Activated naive CD8-positive, alpha-beta T cell treated with anti-CD3 and anti-CD28 coated beads, Interleukin-2, amount 50 U/mL, for 24 hours (primary cell): ENCODE measurements around the gene BLACAT1.
A peak's percentile ranks its signal among the peaks of the same experiment; 100 is the strongest.

Experiments
- ATAC-seq: fragments of 150-1000 bp; cut with Tn5 transposase; one replicate; pipeline ENCODE4 v1.10.0; 2021
- DNase-seq: peaks from one replicate; pipeline ENCODE4 v3.0.0; 2021
- H3K27ac Mint-ChIP-seq: one replicate; pipeline ENCODE4 v1.8.0; 2021; ENCODE audit warnings: mild to moderate bottlenecking, mixed read lengths
- H3K27me3 Mint-ChIP-seq: one replicate; pipeline ENCODE4 v1.8.0; 2021; ENCODE audit warnings: mixed read lengths
- H3K36me3 Mint-ChIP-seq: one replicate; pipeline ENCODE4 v1.8.0; 2021; ENCODE audit warnings: low read depth, mixed read lengths
- H3K4me1 Mint-ChIP-seq: one replicate; pipeline ENCODE4 v1.8.0; 2021; ENCODE audit warnings: mixed read lengths
- H3K4me3 Mint-ChIP-seq: one replicate; pipeline ENCODE4 v1.8.0; 2021; ENCODE audit warnings: mild to moderate bottlenecking, moderate library complexity, mixed read lengths
- H3K9me3 Mint-ChIP-seq: one replicate; pipeline ENCODE4 v1.8.0; 2021; ENCODE audit warnings: mixed read lengths

BLACAT1 gene

DNA sequence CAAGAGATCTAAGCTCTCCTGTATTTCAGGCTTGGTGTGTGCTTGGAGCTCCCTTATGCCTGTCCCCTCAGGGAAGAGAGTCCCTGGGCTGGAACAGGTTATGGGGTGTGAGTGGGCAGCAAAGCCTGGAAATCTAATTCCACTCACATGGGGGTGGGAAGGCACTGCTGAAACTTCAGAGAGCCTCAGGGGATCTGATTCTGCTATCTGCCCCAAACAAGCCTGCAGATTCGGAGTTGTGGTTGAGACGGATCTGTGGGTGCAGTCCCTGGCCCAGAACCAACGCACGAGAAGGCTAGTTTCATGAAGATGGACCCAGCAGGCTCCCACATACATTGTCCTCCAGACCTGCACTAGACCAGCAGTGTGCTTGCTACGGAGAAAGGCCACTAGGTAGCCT is 2.9 kb downstream of the BLACAT1 start:
- ATAC-seq: no peak
- Mint-ChIP-seq H3K27me3 (peaks cover 58% of the 10 kb centered on the region), H3K27ac (no peak overlapping the region), H3K9me3 (no peaks in the 10 kb centered on the region), H3K36me3 (no peaks in the 10 kb centered on the region), H3K4me3 (no peak overlapping the region), H3K4me1 (peaks cover 16% of the 10 kb centered on the region)
- DNase-seq: no peak

DNA sequence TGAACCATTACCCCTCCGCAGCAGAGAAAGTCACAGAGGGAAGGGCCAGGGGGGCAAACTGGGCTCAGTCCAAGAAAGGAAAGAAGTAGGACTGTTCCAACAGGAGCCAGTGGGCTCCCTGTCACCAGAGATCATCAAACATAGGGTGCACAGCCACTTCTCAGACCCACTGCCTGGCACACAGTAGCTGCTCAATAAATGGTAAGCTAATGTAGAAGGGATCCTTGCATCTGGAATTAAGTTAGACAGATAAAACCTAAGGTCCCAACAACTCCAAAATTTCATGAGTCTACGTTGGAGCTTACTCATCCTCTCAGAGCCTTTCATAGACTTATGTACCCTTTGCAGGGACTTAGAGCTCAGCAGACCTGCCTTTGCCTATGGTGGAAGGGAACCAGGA is 3.5 kb downstream of the BLACAT1 start:
- peaks cover 52% of the 10 kb centered on the region for H3K27me3 Mint-ChIP-seq
- no peak overlapping the region for H3K27ac Mint-ChIP-seq
- no peaks in the 10 kb centered on the region for H3K9me3 Mint-ChIP-seq

DNA sequence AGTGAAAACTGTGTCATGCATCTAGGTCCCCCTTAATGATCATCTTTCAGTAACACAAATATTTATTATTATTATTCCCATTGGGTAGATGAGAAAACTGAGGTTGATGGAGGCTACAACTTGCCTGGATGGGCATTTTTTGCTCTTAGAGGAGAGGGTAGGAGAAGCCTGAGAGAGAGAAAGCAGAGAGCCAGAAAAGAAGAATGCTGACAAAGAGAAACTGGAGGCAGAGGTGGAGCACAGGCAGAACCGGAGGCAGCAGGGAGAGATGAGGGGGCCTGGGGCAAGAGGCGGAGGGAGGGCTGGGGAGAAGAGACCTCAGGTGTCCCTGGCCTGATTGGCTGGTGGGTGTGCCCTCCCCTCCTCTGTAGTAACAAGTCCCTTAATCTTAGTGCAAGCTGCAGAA is 4.1 kb downstream of the BLACAT1 start:
- ATAC-seq (no peak), DNase-seq (no peak)
- Mint-ChIP-seq H3K4me1 (peaks cover 13% of the 10 kb centered on the region), H3K4me3 (no peak overlapping the region), H3K27ac (no peak overlapping the region), H3K9me3 (no peaks in the 10 kb centered on the region), H3K27me3 (peaks cover 52% of the 10 kb centered on the region), H3K36me3 (no peaks in the 10 kb centered on the region)

More for the DNA sequence above, 3.5 kb downstream of the BLACAT1 start:
- no peaks in the 10 kb centered on the region for H3K36me3 Mint-ChIP-seq
- peaks cover 13% of the 10 kb centered on the region for H3K4me1 Mint-ChIP-seq
- DNase-seq (no peak), ATAC-seq (no peak)
- H3K4me3 Mint-ChIP-seq: no peak overlapping the region

DNA sequence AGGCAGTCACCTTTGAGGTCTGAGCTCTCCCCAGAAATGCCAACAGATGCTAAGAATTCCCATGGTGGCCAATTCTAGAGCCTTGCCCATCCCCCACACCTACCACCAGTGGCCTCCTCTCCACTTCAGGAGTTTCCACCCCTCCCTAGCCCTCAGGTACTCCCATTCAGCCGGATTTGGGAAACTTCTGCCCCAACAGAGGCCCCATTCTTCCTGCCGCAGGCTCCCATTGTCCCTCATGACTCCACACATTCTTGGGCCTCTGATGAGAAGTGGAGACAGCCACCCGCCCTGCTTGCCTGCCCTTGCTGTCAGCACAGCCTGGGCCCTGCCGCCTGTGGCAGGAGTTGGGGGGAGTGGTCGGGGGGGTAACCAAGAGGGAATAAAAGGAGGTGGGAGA is 4.6 kb downstream of the BLACAT1 start:
- peaks cover 10% of the 10 kb centered on the region for H3K4me1 Mint-ChIP-seq
- no peak overlapping the region for H3K4me3 Mint-ChIP-seq
- H3K36me3 Mint-ChIP-seq: no peaks in the 10 kb centered on the region
- no peaks in the 10 kb centered on the region for H3K9me3 Mint-ChIP-seq
- peaks cover 47% of the 10 kb centered on the region for H3K27me3 Mint-ChIP-seq
- H3K27ac Mint-ChIP-seq: no peak overlapping the region
- DNase-seq (no peak), ATAC-seq (no peak)

DNA sequence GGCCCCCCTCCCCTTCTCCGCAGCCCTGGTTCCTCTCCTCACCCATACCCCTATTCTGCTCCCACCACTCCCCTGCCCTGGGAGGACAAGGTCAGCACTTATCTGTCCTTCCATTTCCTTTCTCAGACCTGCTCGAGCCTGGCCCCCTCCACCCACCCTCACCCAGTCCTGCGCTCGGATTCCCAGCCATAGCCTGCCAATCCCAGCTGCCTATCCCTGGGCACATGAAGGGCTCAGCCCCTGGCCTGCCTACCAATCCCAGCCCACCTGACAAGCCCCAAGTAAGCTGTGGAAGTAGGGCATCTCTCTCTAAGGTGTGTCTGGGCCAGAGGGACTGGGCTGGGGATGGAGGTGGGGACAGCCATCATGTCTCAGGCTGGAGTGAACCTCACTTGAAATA is 5.4 kb downstream of the BLACAT1 start:
- Mint-ChIP-seq H3K9me3 (no peaks in the 10 kb centered on the region), H3K36me3 (no peaks in the 10 kb centered on the region), H3K4me1 (peaks cover 5% of the 10 kb centered on the region), H3K27me3 (peaks cover 42% of the 10 kb centered on the region), H3K4me3 (no peak overlapping the region), H3K27ac (no peak overlapping the region)
- DNase-seq: no peak
- ATAC-seq: no peak

- Mint-ChIP-seq H3K4me1 (peaks cover 5% of the 10 kb centered on the region), H3K4me3 (no peak overlapping the region), H3K27me3 (peaks cover 40% of the 10 kb centered on the region), H3K9me3 (no peaks in the 10 kb centered on the region), H3K36me3 (no peaks in the 10 kb centered on the region), H3K27ac (peak overlapping the region; percentile 11)
- ATAC-seq (peak; percentile 66), DNase-seq (peak; percentile 27)
Measured at GRCh38 chr1:205449750-205450443, 5.9 kb downstream of the BLACAT1 start.

DNA sequence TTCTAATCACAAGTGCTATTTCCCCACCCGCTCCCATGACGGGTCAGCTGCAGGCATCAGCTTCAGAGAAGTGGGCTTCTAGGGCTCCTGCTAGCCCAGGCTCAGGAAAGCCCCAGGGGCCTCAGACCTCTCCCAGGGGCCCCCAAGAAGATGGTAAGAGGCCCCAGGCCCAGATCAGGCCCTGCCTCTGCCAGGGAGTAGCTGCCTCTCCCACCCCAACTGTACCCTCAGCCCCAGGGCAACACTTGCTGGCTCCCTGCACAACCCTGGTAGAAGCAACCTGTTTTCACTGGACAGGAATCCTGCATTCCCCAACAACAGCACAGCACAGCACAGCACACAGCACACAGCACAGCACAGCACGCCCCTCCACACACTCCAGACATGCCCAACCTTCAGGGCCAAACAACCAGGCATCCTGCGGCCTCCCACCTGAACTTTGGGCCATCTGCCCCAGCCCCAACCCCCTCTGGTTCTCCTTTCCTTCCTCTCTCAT is 6.5 kb downstream of the BLACAT1 start:
- Mint-ChIP-seq H3K4me1 (peaks cover 5% of the 10 kb centered on the region), H3K9me3 (no peaks in the 10 kb centered on the region), H3K4me3 (no peak overlapping the region), H3K27me3 (peaks cover 34% of the 10 kb centered on the region), H3K27ac (peak overlapping the region; percentile 11), H3K36me3 (no peaks in the 10 kb centered on the region)
- DNase-seq: no peak
- ATAC-seq: no peak

DNA sequence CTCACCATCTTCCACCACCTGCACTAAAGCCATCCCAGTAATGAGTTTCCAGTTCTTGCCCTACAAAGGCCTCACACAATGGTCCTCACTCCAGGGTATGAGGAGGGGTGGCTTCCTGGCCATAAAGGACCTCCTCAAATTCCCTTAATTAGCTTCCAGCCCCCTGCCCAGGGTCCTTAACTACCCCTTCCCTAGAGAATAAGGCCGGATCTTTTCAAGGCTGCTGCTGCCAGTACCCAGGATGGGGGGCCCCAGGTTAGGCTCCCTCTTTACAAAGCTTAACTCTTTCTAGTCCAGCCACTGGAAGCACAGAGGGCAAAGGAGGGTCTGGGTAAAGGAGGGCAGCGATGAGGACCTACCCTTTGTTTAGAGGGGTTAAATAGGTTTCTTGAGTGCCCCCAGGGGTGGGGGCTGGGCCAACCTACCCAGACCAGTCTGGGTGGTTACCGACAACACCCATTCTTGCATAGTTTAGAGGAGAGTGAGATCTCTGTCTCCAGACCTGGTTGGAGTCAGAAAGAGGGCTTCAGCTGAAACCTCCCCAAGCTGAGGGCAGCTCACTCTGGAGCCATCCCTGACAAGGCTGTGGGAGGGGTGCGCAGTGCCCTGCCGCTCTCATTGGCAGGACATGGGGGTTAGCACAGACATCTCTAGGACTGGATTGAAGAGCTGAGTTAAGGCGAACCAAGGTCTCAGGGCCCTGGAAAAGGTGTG is 7.1 kb downstream of the BLACAT1 start:
- Mint-ChIP-seq H3K4me3 (no peak overlapping the region), H3K4me1 (peaks cover 5% of the 10 kb centered on the region), H3K27me3 (peaks cover 28% of the 10 kb centered on the region), H3K9me3 (no peaks in the 10 kb centered on the region), H3K36me3 (no peaks in the 10 kb centered on the region), H3K27ac (no peak overlapping the region)
- DNase-seq: no peak
- no peak for ATAC-seq

DNA sequence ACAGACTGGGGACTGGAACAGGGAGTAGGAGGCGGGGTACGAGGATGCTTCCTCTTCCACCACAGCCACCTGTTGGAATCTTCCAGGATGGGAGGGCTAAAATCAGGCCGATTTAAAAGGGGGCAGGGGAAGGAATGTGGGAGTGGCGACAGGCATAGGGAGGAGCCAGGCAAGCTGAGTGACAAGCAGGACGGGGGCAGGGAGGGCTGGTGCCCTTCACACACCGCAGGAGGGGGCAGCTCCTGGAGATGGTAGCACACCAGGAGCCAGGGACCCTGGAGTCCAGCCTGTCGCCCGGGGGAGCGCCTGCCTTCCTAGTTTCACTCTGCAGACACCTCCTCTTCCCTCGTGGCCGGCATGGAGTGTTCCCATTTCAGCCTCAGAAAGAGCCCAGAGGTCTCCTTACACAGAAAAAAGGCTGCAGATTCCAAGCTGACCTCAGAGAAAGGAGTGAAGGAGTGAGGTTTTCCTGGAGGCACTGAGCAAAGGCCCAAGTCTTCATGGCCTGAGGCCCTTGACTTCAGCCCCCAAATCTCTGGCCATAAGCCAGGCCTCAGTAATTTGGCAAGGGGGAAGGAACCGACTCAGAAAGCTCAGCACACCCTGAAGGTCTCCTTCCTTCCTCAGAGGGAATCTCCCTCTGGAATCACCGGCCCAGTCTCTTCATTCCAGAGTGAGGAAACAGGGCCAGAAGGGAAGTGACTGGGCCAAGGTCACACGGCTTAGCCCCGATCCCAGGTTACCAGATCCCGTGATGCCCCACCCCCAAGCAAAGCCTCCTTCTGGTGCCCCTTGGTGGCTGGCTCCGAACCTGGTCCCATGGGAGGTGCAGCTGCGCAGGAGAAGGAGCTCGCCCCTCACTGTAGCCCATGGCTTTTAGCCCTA is 8.1 kb downstream of the BLACAT1 start:
- H3K4me1 Mint-ChIP-seq: peaks cover 5% of the 10 kb centered on the region
- peaks cover 19% of the 10 kb centered on the region for H3K27me3 Mint-ChIP-seq
- no peak overlapping the region for H3K27ac Mint-ChIP-seq
- H3K4me3 Mint-ChIP-seq: no peak overlapping the region
- DNase-seq (no peak), ATAC-seq (no peak)
- H3K9me3 Mint-ChIP-seq: no peaks in the 10 kb centered on the region
- H3K36me3 Mint-ChIP-seq: no peaks in the 10 kb centered on the region

DNA sequence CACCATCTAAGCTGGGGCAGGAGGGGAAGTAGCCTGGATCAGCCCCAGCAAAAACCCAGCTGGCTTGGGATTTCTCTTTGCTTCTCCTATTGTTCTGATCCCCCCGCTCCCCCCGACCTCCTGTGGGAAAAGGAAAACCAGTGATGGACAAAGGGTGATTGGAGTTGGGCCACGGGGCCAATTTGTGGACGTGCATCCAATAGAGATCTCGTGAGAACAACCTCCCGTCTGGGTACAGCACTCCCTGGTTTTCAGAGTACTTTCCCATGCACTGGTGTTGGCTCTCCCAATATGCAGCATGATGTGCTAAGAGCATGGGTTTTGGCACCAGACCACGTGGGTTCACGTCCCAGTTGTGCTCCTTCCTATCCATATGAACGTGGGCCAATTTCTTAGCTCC is 9.0 kb downstream of the BLACAT1 start:
- H3K36me3 Mint-ChIP-seq: no peaks in the 10 kb centered on the region
- peaks cover 7% of the 10 kb centered on the region for H3K4me1 Mint-ChIP-seq
- no peaks in the 10 kb centered on the region for H3K9me3 Mint-ChIP-seq
- no peak for ATAC-seq
- H3K4me3 Mint-ChIP-seq: no peak overlapping the region
- peaks cover 13% of the 10 kb centered on the region for H3K27me3 Mint-ChIP-seq
- H3K27ac Mint-ChIP-seq: no peak overlapping the region
- DNase-seq: no peak

GRCh38 chr1:205445646-205445935 is 10.3 kb downstream of the BLACAT1 start:
- H3K36me3 Mint-ChIP-seq: no peaks in the 10 kb centered on the region
- H3K9me3 Mint-ChIP-seq: no peaks in the 10 kb centered on the region
- no peak overlapping the region for H3K27ac Mint-ChIP-seq
- DNase-seq (no peak), ATAC-seq (no peak)
- peaks cover 19% of the 10 kb centered on the region for H3K4me1 Mint-ChIP-seq
- no peak overlapping the region for H3K4me3 Mint-ChIP-seq
- peaks cover 2% of the 10 kb centered on the region for H3K27me3 Mint-ChIP-seq

- ATAC-seq (no peak), DNase-seq (no peak)
- no peaks in the 10 kb centered on the region for H3K27me3 Mint-ChIP-seq
- H3K9me3 Mint-ChIP-seq: no peaks in the 10 kb centered on the region
- H3K27ac Mint-ChIP-seq: no peak overlapping the region
- H3K4me1 Mint-ChIP-seq: peaks cover 24% of the 10 kb centered on the region
- no peaks in the 10 kb centered on the region for H3K36me3 Mint-ChIP-seq
- no peak overlapping the region for H3K4me3 Mint-ChIP-seq
Measured at GRCh38 chr1:205444931-205445645, 10.8 kb downstream of the BLACAT1 start.

- H3K4me1 Mint-ChIP-seq: peaks cover 25% of the 10 kb centered on the region
- no peaks in the 10 kb centered on the region for H3K36me3 Mint-ChIP-seq
- H3K9me3 Mint-ChIP-seq: no peaks in the 10 kb centered on the region
- H3K4me3 Mint-ChIP-seq: no peak overlapping the region
- H3K27me3 Mint-ChIP-seq: no peaks in the 10 kb centered on the region
- DNase-seq (no peak), ATAC-seq (no peak)
- no peak overlapping the region for H3K27ac Mint-ChIP-seq
Measured at GRCh38 chr1:205444300-205444930, 11.4 kb downstream of the BLACAT1 start.
